OCI-LY3 (cell line): Measurements from ENCODE around the gene ZCCHC9.

Source experiments
- CTCF ChIP-seq: fragments of 200-600, 300-600 bp; sonication (generic); IDR thresholded peaks from 2 replicates; pipeline ENCODE4 v1.5.1; 2014; ENCODE audit warnings: antibody characterized with exemption, low read length, low read depth
- EZH2phosphoT487 ChIP-seq: fragments of 200-600 bp; shearing (Covaris generic); IDR thresholded peaks from 2 replicates; pipeline ENCODE4 v1.6.1; 2018; ENCODE audit warnings: antibody characterized with exemption, mixed run types, low read depth

DNA sequence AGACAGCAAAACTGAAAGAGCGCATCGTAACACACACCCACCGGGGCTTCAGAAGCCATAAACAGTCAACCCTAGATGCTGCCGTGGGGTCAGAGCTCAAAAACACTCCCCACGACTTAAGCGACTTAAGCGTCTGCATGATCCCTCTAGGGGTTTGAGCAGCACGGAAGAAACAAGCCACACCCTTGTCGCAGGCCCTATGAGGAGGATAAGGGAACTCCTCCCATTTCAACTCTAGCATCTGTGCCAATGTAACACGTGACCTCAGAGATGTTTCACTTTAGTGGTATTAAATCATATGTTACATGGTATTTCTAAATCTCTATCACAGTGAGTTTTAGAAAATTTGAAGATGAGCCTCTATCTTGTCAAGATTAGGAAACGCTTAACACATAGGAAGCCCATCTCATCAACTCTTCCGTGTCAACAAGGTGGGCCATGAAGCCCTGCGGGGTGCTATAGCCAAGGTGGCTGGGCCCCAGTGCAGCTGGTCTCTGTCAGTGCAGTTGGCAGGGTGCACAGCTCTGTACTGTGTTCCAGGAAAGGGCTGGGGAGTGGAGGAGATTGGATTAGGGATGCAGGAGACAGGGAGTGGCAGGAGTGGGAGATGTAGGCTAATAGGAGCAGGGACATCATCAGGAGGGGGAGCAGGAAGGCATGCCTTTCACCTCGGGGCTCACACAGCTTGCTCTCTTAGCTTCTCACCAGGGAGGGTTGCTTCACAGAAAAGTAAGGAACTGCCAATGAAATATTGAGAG, 33.1 kb downstream of the ZCCHC9 start:
- TF ChIP-seq CTCF (no peak), EZH2phosphoT487 (no peak)
